Stimulated activated CD8-positive, alpha-beta memory T cell treated with anti-CD3 and anti-CD28 coated beads, Interleukin-12 subunit alpha, Interleukin-12 subunit beta, amount 100 ng/mL, for 4 hours (primary cell): ENCODE measurements around the gene FMO3.

Experiments
- DNase-seq: peaks from one replicate; pipeline ENCODE4 v3.0.0-alpha.2; 2020; ENCODE audit warnings: low read depth

FMO3 gene

DNA sequence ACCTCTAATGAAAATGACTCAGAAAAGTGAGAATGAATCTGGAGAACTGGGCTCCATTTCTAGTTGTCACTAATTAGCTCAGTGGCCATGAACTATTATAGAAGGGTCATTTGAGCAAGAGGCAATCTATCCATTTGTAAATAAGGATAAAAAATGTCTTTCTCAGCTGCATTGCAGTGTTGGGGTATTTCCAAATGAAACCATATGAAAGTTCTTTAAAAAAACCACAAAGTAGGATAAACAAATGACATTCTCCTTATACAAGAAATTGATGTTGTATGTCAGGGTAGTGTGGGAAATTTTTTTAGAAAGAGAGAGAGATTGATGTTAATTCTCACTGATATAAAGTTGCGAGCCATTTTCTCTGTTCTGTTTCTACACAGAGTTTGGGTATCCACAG, 26.0 kb downstream of the FMO3 start:
- DNase-seq, result no peak

DNA sequence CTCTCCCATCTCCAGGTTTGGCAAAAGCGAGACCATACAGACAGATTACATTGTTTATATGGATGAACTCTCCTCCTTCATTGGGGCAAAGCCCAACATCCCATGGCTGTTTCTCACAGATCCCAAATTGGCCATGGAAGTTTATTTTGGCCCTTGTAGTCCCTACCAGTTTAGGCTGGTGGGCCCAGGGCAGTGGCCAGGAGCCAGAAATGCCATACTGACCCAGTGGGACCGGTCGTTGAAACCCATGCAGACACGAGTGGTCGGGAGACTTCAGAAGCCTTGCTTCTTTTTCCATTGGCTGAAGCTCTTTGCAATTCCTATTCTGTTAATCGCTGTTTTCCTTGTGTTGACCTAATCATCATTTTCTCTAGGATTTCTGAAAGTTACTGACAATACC, 26.4 kb downstream of the FMO3 start:
- no peak for DNase-seq

DNA sequence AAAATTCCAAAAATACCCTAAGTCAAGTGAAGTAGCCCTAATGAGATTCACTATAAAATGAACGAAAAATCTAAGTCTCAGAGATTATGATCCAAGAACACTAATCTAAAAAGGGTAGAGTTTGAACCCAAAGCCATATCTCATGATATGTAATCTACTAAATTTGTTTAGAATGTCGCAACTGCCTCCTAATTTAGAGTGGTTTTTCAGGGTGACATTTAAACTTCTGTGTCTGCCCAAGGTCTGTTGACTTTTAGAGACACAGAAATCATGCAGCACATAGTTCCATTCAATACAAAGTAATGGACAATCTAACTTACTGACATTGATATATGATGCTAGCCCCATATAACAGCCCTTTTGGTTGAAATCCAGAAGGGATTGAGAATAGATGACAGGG, 28.9 kb downstream of the FMO3 start:
- DNase-seq, result no peak

DNA sequence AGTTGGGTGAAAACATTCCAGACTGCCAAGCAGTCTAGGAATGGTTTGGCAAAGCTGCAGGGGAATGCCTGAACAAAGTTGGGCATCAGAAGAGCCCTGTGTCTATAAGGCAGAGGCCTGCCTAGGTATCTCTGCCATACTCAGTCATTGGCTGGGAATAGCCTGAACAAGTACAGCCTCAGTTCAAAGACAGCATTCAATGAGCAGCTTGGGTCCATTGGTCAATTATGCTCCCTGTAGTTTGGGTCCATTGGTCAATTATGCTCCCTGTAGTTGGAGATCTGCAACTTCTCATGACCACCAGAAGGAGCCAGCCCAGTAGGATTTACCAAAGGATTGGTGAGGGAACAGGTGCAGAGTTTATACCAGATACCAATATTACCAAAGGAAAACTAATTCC, 31.6 kb downstream of the FMO3 start:
- no peak for DNase-seq

DNA sequence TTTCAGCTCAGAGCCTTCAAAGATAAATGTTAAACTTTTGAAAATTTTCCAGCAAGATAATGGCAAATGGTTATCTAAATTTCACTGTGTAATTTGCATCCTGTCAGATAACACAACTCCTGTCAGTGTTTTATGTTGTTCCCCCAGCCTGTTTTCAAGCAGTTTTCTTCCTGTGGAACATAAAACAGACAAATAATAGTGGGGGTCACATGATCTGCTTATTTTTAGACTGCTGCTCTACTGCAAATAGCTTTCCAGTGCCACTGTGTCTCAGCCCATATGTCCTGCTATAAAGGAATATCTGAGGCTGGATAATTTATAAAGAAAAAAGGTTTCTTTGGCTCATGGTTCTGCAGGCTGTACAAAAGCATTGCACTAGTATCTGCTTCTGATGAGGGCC, 32.2 kb downstream of the FMO3 start:
- no peak for DNase-seq

DNA sequence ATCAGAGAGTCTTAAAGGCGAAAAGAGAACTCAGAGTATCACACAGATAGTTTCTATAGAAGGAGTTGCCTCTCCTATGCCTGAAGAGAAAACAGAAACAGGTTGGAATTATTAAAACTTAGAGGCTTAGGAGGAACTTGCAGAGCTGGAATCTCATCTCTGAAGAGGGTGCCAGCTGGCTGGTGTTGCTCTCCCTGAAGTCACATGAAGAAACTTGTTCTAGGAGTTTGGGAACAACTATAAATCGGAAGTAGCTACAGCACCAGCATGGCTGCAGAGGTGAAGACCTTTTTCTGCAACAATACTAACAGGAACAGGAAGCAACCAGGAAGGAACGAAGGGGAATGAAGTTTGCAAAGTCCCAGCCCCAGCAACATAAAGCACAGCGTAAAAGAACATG, 35.8 kb downstream of the FMO3 start:
- no peak for DNase-seq

DNA sequence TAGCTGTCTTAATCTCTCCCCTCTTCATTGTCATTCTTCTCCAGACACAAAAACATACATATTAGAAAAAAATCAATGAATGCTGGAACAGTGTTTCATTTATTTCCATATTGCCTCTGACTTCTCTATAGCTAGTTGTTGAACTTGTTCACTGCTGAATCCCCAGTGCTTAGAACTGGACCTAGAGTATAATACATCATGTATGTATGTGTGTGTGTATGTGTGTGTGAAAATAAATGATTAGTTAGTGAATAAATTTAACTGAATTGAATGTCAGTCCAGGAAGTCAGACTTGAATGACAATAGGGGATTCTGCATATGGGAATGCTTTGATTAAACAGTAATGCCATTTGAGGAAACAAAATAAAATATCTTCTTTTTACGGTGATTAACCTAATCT, 36.4 kb downstream of the FMO3 start:
- DNase-seq, result no peak

DNA sequence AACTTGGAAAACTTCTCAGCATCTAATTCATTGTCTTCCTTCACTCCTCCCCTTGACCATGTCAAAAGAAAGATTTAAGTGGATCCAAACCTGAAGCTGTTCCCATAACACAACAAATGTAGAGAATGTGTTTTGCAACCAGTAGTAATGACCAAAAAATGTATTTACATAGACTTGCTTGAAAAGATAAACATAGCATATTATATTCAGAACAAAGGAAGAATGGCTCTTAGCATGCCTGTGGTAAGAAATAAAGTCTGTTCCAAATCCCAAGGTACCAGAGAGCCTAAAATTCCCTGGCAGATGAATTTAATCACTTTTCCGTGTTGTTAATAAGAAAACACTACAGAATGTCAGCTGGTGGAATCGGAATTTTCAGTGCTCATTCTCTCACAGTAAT, 36.8 kb downstream of the FMO3 start:
- no peak for DNase-seq

DNA sequence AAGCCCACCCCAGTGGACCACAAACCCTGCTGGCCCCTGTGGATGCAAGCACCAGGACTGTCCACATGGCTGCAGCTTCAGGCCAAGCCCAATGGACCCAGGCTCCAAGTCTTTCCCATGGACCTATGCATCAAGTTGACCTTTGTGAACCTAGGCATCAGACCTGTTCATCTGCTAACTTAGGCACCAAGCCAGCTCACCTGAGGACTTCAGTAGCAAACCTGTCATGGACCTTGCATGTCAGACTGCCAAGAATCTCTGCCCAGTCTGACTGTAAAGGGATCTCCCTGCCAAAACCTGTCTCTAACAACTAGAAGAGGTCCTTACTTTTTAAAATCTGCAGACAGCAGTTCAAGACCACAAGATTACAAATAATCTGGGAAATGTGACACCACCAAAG, 37.8 kb downstream of the FMO3 start:
- no peak for DNase-seq

DNA sequence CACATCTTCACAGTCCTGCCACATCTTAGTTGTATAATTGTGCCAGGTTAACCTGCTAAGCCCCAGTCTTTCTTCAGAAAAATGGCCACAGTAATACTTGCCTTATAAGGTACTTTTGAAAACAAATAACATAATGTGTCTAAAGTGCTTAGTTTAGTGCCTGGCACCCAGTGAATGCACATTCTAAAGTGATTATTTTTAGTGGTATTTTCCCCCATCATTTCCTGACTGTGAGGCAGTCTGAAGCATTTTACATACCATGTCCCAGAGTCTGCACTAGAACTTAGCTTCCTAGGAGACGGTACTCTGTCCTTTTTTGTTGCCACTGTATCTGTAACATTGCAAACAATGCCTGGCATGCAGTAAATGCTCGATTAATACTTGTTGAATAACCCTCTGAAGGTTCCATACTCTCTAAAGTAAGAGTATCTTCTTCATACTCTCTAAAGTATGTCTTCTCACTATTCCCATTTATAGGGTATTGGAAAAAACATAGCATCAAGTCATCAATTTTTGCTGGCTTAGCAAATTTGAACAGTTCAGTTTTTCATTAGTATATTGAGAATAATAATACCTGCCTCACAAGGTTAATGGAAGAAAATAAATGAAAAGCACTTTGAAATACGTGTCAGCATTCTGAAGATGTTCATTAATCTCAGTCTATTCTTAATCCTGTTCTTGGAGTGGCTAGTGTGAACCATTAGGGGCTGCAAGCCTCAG, 43.7 kb downstream of the FMO3 start:
- DNase-seq, result no peak

DNA sequence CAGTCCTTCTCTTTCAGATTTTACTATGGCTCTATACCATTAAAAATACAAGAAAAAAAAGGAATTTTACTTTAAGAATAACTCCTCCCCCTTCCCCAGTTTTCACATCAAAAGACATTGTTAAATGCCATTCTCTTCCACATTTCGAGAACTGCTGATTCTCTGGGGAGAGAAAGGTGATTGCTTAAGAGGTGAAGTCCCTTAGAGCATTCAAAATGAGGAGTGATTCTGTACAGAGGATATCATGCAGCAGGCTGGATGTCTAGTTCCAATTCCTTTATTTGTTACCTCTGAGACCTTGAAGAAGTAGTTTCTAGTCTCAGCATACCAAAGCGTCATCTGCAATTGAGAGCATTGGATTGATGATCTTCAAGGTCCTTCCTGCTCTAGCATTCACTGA, 46.9 kb downstream of the FMO3 start:
- DNase-seq, result no peak

DNA sequence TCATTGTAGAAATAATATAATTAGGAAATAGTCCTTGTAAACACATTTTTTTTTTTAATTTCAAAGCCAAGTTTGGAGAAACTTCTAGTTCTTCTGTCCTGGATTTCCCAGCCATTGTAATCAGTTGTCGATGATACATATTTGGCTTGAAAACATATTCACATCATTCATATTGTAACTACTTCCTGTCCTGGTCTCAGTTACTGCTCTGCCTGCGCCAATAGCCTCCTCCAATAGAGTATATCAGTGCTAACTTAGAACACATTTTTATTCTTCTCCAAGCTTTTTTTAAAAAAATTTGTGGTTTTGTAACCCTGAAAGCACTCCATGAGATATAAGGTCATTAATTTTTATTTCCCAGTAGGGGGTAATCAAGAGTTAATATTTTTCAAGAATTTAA, 48.3 kb downstream of the FMO3 start:
- DNase-seq, result no peak

DNA sequence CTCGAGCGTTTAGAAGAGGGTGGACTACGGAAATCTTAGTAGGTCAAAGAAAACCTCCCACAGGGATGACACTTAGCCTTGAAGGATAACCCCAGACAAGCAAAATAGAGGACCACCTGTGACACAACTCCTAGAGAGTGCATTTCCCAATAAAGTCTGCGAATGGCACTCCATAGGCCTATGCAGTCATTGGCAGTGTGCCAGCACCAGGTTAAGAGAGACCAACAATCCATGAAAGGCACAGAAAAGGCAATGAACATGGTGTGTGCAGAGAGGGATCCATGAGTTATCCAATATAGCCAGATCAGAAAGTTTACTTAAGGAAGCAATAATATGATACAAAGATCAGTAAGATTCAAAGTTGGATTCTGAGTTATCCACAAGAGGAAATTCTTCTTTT, 49.2 kb downstream of the FMO3 start:
- no peak for DNase-seq

DNA sequence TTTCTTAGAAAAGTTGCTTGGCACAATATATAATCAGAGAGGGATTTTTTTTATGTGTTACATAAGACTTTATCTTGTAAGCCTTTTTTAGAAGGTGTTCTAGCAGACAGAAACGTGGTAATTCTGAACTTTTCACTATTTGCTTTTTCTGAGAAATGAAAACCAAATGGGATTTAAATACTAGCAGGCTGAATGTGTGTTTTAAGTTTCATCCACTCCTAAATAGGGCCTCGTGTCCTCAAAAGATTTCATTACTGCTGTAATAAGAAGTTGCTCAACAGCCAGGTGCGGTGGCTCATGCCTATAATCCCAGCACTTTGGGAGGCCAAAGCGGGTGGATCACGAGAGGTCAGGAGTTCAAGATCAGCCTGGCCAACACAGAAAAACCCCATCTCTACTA, 49.7 kb downstream of the FMO3 start:
- DNase-seq, result no peak

DNA sequence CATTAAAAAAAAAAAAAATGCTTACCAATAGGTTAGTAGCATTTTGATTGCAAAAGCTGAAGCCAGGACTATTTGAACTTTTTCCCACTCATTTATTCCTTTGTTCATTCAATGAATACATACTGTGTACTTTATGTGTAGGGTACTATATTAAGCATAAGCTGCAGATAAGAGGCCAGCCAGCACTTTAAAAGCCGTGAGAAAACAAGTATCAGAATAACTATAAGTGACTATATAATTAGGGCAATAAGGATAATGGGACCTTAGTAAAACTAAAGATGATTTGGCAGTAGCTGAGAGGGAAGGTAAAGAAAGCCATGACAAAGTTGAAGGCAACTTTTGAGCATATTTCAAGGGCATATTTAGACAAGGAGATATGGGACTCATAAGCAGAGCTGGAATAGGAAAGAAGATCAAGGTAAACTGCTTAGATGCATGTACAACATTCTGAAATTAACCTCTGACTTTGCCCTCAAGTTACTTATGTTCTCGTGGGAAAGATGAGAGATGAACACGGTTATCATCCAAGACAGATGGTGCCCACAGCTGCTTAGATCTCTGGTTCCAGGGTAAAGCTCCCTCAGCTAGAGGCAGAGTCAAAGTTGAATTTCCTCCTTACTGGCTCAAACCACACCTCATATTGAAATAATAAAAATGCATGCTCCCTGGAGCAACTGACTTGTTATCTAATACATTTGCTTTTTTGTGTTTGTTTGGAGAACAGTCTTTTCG, 50.4 kb downstream of the FMO3 start:
- no peak for DNase-seq

DNA sequence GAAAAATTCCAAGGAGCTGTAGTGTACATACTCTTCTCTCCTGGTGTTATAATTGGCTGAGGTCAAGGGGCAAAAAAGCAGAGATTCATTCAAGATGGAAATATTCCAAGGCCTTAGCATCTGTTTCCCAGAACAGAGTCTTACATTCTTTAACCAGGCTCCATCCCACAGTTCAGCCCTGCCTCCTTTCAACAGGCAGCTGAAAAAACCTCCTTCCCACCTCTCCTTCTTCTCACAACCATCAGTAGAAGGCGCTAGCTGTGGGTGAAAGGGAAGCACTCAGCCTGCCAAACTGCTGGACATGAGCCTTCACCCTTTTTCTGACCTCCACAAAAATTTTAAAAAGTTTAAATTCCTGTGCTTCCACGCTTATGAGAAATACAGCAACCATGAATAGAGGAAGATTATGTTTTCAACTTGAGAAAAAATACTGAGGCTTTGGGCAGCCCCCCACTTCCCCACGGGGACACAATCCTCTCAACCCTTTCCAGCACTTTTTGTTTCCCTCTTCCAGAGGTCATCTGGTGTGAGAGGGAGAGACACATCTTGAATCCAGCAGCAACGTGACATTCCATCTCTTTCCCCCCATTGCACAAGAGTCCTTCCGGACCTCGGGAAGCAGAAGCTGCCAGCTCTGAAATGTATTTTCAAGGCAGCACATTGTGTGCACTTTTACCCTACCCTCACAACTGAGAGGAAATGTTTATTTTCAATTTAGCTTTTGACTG, 51.1 kb downstream of the FMO3 start:
- DNase-seq, result no peak

DNA sequence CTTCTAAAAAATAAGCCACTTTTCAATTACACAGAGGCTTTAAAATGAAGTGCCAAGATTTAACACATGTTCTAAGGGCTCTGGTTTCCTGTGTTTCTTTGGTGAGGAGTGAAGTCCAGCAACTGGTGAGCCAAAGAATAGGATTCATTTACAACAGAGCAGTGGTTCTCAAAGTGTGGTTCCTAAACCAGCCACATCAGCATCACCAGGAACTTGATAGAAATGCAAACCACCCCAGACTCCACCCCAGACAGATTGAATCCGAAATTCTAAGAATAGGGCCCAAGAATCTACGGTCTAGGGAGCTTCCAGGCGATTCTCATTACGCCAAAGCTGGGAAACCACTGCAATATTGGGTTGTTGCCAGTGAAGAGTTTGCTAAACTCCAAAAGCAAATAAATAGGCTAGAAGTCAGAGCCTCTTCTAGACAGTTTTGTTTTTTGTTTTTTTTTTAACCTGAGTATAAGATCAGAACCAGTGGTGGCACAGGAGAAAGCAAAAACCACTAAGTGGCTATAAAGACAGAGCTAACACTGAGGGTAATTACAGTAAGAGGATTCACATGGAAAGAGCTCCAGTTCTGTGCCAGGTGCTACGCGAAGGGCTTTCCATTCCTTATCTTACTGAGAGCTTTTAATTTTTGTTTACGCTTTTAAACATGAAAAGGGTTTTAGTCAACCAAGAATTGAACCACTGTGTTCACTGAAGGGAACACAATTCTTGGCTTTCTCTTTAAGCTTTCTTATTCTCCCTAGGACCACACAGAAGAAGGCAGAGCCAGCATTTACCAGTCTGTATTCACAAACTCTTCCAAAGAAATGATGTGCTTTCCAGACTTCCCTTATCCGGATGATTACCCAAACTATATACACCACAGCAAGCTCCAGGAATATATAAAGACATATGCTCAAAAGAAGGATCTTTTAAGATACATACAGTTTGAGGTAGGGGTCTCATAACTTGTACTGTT, 52.0 kb downstream of the FMO3 start:
- DNase-seq, result no peak

DNA sequence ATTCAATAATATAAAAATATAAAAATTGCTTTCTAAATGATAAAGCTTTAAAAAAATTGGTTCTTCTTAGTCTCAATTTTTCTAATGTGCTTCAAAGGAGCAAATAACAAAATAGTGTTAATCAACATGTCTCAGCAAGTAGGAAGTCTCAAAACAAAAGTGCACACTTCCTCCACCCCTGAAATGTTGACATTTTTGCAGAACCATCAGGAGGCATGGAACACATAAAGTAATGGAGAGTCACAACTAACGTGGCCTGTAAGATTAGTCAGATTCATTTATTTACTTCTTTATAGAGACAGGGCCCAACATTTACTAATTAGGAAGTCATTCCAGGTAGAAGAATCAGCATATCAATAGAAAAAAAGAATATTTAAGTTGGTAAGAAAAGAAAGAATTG, 59.5 kb downstream of the FMO3 start:
- DNase-seq, result no peak

DNA sequence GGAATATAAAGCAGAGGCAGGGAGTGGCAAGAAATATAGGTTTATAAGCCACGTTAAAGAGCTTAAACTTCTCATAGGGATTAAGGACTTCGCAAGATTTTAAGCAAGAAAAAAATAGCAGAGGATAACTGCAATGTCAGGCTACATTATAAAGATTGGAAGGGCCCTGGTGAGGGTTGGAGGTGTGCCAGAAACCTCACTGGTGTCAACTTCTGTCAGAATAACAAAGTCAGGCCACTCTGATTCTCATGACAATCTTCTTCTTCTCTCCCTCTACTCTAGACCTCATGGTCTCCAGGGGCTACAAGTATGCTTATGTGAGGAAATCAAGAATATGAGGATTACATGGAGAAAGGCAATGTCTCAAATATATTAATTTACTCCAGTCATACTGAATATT, 61.8 kb downstream of the FMO3 start:
- no peak for DNase-seq

DNA sequence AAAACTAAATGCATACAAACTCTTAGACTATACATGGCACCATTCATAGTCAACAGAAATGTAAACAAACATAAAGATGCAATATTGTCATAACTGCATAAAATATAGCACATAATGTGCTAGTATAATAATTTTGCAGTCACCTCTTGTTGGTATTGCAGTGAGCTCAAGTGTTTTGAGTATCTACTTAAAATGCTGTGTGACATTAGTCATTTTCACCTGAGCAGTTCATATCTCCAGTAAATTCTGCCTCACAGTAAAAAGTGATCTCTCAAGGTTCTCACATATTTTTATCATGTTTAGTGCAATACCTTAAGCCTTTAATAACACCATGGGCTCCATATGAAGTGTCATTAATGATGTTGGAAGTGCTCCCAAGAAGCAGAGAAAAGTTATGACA, 64.8 kb downstream of the FMO3 start:
- DNase-seq, result no peak

DNA sequence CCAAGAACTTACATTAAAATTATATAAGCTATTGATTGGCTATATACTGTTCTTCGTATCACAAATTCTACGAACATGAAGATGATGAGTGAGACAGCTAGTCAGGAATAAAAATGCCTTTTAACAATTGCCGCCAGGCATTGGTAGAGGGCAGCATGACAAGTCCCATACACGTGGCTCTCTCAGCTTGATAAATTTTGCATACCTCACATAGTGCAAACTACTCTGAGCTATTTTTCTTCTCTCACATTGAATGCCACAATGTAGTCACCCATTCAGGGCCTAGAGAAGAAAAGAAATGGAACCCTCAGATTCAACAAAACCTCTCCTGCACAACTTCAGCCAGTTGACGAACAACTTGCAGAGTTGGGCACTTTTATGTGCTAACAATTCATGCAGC, 67.4 kb downstream of the FMO3 start:
- DNase-seq, result no peak

DNA sequence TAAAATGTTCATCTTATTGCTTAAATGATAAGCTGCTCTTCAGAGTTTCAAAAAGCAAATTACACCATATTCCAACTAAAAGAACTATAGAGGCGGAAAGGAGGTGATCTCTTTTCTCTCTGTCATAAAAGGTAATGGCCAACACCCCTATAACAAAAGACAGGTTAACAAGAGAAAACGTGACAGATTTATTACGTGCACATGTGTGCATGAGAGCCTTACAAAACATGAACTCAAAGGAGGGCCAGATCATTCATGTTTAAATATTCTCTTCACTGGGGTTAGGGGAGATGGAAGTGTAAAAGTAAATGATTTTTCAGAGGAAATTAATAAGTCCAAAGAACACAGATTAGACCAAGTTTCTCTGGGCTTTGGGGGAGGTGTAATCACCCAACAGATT, 67.8 kb downstream of the FMO3 start:
- DNase-seq, result no peak
